ENCODE measurements around the gene FRMPD1. TPM values are rescaled to one million over a fixed set of nuclear protein-coding genes. Genes with fewer than 3 reads are reported as not detected.
"Not testable (repeated sequence)": the region's sequence is repeated elsewhere in the genome, so short reads cannot be mapped to it uniquely, and the experiment has no call there.

FRMPD1 gene
- total RNA-seq, 4 donors from 2014 or later: 0.27 to 4.6 (median 0.64) TPM; not detected in 1

GRCh38 chr9:37747271-37747753 lies 96.6 kb downstream of the FRMPD1 start:
- peak; percentile 72 to 91 (median 84) for TF ChIP-seq CTCF (IDR thresholded peaks at IDR 0.05)
- TF ChIP-seq EP300 (IDR thresholded peaks at IDR 0.05; ENCODE audit: low read depth): no peak
- TF ChIP-seq POLR2AphosphoS5 (IDR thresholded peaks at IDR 0.05): no peak
- no peaks in the 10 kb centered on the region for H3K4me1 ChIP-seq
- DNase-seq: peak; percentile 61
- H3K27me3 ChIP-seq: no peaks in the 10 kb centered on the region
- H3K4me3 ChIP-seq: no peak overlapping the region
- 21 to 35% methylated on average over 2 to 3 of the region's 3 CpGs for WGBS, 2 donors (ENCODE audit: low coverage in 1 of 2)
- no peaks in the 10 kb centered on the region for H3K36me3 ChIP-seq
- intact Hi-C loops (cut with DNase I; ENCODE audit: low total_unique reads) (no loop called here), in situ Hi-C loops (cut with MboI; ENCODE audit: low pct_ligation_motif_present in 1 of 4, low pct_unique_long_range_greater_than_20kb in 1 of 4, low sequenced_read_pairs in 3 of 4) (no loop called here)
- no peak overlapping the region for H3K27ac ChIP-seq
- no peaks in the 10 kb centered on the region for H3K9me3 ChIP-seq

- intact Hi-C loops (cut with DNase I; ENCODE audit: low total_unique reads): no loop called here
- no peak overlapping the region for H3K4me3 ChIP-seq
- TF ChIP-seq POLR2AphosphoS5 (IDR thresholded peaks at IDR 0.05) (no peak), POLR2A (IDR thresholded peaks at IDR 0.05) (no peak), EP300 (IDR thresholded peaks at IDR 0.05; ENCODE audit: low read depth) (no peak), CTCF (IDR thresholded peaks at IDR 0.05) (no peak)
- no peaks in the 10 kb centered on the region for H3K36me3 ChIP-seq
- H3K27me3 ChIP-seq: no peaks in the 10 kb centered on the region
- WGBS, 2 donors (ENCODE audit: low coverage in 1 of 2): 54 to 67% methylated on average over 5 of the region's 5 CpGs
- H3K27ac ChIP-seq: no peak overlapping the region
- in situ Hi-C loops (cut with MboI; ENCODE audit: low pct_ligation_motif_present in 1 of 4, low pct_unique_long_range_greater_than_20kb in 1 of 4, low sequenced_read_pairs in 3 of 4): no loop called here
- no peaks in the 10 kb centered on the region for H3K9me3 ChIP-seq
- DNase-seq: no peak
- peaks cover 0 to 6% (median under 1%) of the 10 kb centered on the region in 4 donors for H3K4me1 ChIP-seq
Observed at GRCh38 chr9:37749129-37749528, 98.4 kb downstream of the FRMPD1 start.

- no peak for DNase-seq
- intact Hi-C loops (cut with DNase I; ENCODE audit: low total_unique reads) (no loop called here), in situ Hi-C loops (cut with MboI; ENCODE audit: low pct_ligation_motif_present in 1 of 4, low pct_unique_long_range_greater_than_20kb in 1 of 4, low sequenced_read_pairs in 3 of 4) (loop anchor here in 1 of 4 donors (25.0 kb wide), 1 partner anchor 89 kb away; the partner anchor contains the start of gene FRMPD1)
- Histone ChIP-seq H3K4me1 (peaks cover 4 to 12% (median 9%) of the 10 kb centered on the region in 4 donors), H3K27ac (no peak overlapping the region), H3K27me3 (no peaks in the 10 kb centered on the region), H3K4me3 (no peak overlapping the region), H3K9me3 (no peaks in the 10 kb centered on the region), H3K36me3 (no peaks in the 10 kb centered on the region)
- 78 to 82% methylated on average over 4 to 6 of the region's 6 CpGs for WGBS, 2 donors (ENCODE audit: low coverage in 1 of 2)
- TF ChIP-seq POLR2A (IDR thresholded peaks at IDR 0.05): no peak
- TF ChIP-seq EP300 (IDR thresholded peaks at IDR 0.05; ENCODE audit: low read depth): no peak
- TF ChIP-seq CTCF (IDR thresholded peaks at IDR 0.05): no peak
- TF ChIP-seq POLR2AphosphoS5 (IDR thresholded peaks at IDR 0.05): no peak
Observed at GRCh38 chr9:37751186-37751585, 100.4 kb downstream of the FRMPD1 start.

GRCh38 chr9:37751704-37752103 lies 101.0 kb downstream of the FRMPD1 start:
- H3K36me3 ChIP-seq; H3K4me3 ChIP-seq; H3K9me3 ChIP-seq; H3K27me3 ChIP-seq; intact Hi-C loops (cut with DNase I; ENCODE audit: low total_unique reads); DNase-seq; H3K27ac ChIP-seq: not testable (repeated sequence)
- in situ Hi-C loops (cut with MboI; ENCODE audit: low pct_ligation_motif_present in 1 of 4, low pct_unique_long_range_greater_than_20kb in 1 of 4, low sequenced_read_pairs in 3 of 4): loop anchor here in 1 of 4 donors (25.0 kb wide), 1 partner anchor 89 kb away; the partner anchor contains the start of gene FRMPD1
- peaks cover 4 to 12% (median 9%) of the 10 kb centered on the region in 4 donors for H3K4me1 ChIP-seq
- WGBS, 2 donors (ENCODE audit: low coverage in 1 of 2): 94% methylated on average over 27 of the region's 30 CpGs; no CpG with 5 or more reads in 1 of the 2 donors

- H3K36me3 ChIP-seq; H3K4me3 ChIP-seq; H3K9me3 ChIP-seq; DNase-seq; H3K27me3 ChIP-seq; intact Hi-C loops (cut with DNase I; ENCODE audit: low total_unique reads); H3K27ac ChIP-seq: not testable (repeated sequence)
- in situ Hi-C loops (cut with MboI; ENCODE audit: low pct_ligation_motif_present in 1 of 4, low pct_unique_long_range_greater_than_20kb in 1 of 4, low sequenced_read_pairs in 3 of 4): loop anchor here in 1 of 4 donors (25.0 kb wide), 1 partner anchor 90 kb away; the partner anchor contains the start of gene FRMPD1
- peaks cover 4 to 12% (median 9%) of the 10 kb centered on the region in 4 donors for H3K4me1 ChIP-seq
- WGBS, 2 donors (ENCODE audit: low coverage in 1 of 2): 90% methylated on average over 2 of the region's 13 CpGs; no CpG with 5 or more reads in 1 of the 2 donors
Observed at GRCh38 chr9:37752112-37752511, 101.4 kb downstream of the FRMPD1 start.
